Fibroblast of lung (primary cell): ENCODE data around the gene CUEDC1. TPM values are rescaled to one million over a fixed set of nuclear protein-coding genes. Genes with fewer than 3 reads are reported as not detected.

Experiments used
- DNase-seq, 2 donors: peaks; one replicate each; pipeline versions ENCODE4 v3.0.0 to v3.0.0-alpha.2; 2010; ENCODE audit warnings: low read depth in 2 of 2
- H2AFZ ChIP-seq: 2 replicates; pipeline ENCODE4 v1.5.1; 2012; ENCODE audit warnings: low read length, control low read depth, inconsistent platforms
- H3K27ac ChIP-seq: 2 replicates; pipeline ENCODE4 v1.5.1; 2011; ENCODE audit warnings: low read length, control low read depth; ENCODE audit not compliant: insufficient read depth
- H3K27me3 ChIP-seq: 2 replicates; pipeline ENCODE4 v1.5.1; 2011; ENCODE audit warnings: mild to moderate bottlenecking, low read length; ENCODE audit not compliant: control insufficient read depth, insufficient read depth
- H3K36me3 ChIP-seq: 2 replicates; pipeline ENCODE4 v1.5.1; 2011; ENCODE audit warnings: low read length; ENCODE audit not compliant: control insufficient read depth, insufficient read depth
- H3K4me1 ChIP-seq: 2 replicates; pipeline ENCODE4 v1.5.1; 2011; ENCODE audit warnings: low read length; ENCODE audit not compliant: control insufficient read depth, insufficient read depth; ENCODE audit errors: extremely low read depth
- H3K4me2 ChIP-seq: 2 replicates; pipeline ENCODE4 v1.5.1; 2011; ENCODE audit warnings: low read length, control low read depth; ENCODE audit not compliant: insufficient read depth; ENCODE audit errors: extremely low read depth
- H3K4me3 ChIP-seq, 4 experiments: fragments of 200-600 bp in 1 of 4; sonication (generic) in 1 of 4; replicated peaks in 1 of 4; 2 replicates each; pipeline ENCODE4 v1.5.1; 2011 to 2016; ENCODE audit warnings: low read length in 4 of 4, low read depth in 3 of 4, mild to moderate bottlenecking in 3 of 4, control low read depth in 2 of 4, inconsistent platforms in 1 of 4, mixed read lengths in 1 of 4; ENCODE audit not compliant: insufficient read depth in 1 of 4; ENCODE audit errors: control extremely low read depth in 1 of 4
- H3K79me2 ChIP-seq: 2 replicates; pipeline ENCODE4 v1.5.1; 2012; ENCODE audit warnings: mild to moderate bottlenecking, low read length, inconsistent platforms; ENCODE audit not compliant: control insufficient read depth, insufficient read depth
- H3K9ac ChIP-seq: 2 replicates; pipeline ENCODE4 v1.5.1; 2011; ENCODE audit warnings: mild to moderate bottlenecking, low read length, control low read depth; ENCODE audit not compliant: insufficient read depth
- H3K9me3 ChIP-seq: 2 replicates; pipeline ENCODE4 v1.5.1; 2012; ENCODE audit warnings: low read depth, low read length; ENCODE audit not compliant: control insufficient read depth, insufficient read depth
- H4K20me1 ChIP-seq: 2 replicates; pipeline ENCODE4 v1.5.1; 2011; ENCODE audit warnings: low read length; ENCODE audit not compliant: control insufficient read depth, insufficient read depth; ENCODE audit errors: extremely low read depth
- EZH2 ChIP-seq: IDR thresholded peaks from 2 replicates; pipeline ENCODE4 v1.5.1; 2012; ENCODE audit warnings: low read length, control low read depth, mild to moderate bottlenecking; ENCODE audit errors: missing control alignments
- polyA plus RNA-seq, 2 donors: library from polyadenylated mRNA; depleted of rRNA in 1 of 2; stranded (reverse) in 1 of 2; unstranded in 1 of 2; fragments of >200 nt; gene quantifications; 2 replicates each; pipeline ENCODE4 v1.2.1, GENCODE V29; 2011 to 2012; ENCODE audit warnings: missing spikeins in 1 of 2
- total RNA-seq: library from RNA; depleted of rRNA; stranded (reverse); fragments of >200 nt; gene quantifications from 2 replicates; pipeline ENCODE4 v1.2.1, GENCODE V29; 2014
- TF ChIP-seq, protein P1 (sequence below), 2 donors: IDR thresholded peaks in 1 of 2; conservative IDR thresholded peaks in 1 of 2; 1 replicate in 1 of 2; 2 replicates in 1 of 2; pipeline ENCODE4 v1.5.1; 2011 to 2012; ENCODE audit warnings: low read length in 2 of 2, control low read depth in 1 of 2, inconsistent platforms in 1 of 2, low read depth in 1 of 2, mild to moderate bottlenecking in 1 of 2

The CUEDC1 gene
- total and polyA plus RNA-seq, 2 donors (not counting 1 experiment from before 2014, with no cell fraction given) = 11.9 to 34.9 TPM

- H3K27ac ChIP-seq = peak overlapping the region; percentile 98
- H3K4me2 ChIP-seq = peak overlapping the region; percentile 69
- H3K36me3 ChIP-seq = peaks cover 2% of the 10 kb centered on the region
- TF ChIP-seq, protein P1, sequence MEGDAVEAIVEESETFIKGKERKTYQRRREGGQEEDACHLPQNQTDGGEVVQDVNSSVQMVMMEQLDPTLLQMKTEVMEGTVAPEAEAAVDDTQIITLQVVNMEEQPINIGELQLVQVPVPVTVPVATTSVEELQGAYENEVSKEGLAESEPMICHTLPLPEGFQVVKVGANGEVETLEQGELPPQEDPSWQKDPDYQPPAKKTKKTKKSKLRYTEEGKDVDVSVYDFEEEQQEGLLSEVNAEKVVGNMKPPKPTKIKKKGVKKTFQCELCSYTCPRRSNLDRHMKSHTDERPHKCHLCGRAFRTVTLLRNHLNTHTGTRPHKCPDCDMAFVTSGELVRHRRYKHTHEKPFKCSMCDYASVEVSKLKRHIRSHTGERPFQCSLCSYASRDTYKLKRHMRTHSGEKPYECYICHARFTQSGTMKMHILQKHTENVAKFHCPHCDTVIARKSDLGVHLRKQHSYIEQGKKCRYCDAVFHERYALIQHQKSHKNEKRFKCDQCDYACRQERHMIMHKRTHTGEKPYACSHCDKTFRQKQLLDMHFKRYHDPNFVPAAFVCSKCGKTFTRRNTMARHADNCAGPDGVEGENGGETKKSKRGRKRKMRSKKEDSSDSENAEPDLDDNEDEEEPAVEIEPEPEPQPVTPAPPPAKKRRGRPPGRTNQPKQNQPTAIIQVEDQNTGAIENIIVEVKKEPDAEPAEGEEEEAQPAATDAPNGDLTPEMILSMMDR (conservative IDR thresholded peaks at IDR 0.05 in 1 of 2, IDR thresholded peaks at IDR 0.05 in 1 of 2; ENCODE audit: low read depth in 1 of 2, low read length in 2 of 2) = no peak
- no peak for TF ChIP-seq EZH2
- no peak overlapping the region for H2AFZ ChIP-seq
- H3K9me3 ChIP-seq = no peaks in the 10 kb centered on the region
- H3K27me3 ChIP-seq = no peaks in the 10 kb centered on the region
- no peaks in the 10 kb centered on the region for H4K20me1 ChIP-seq
- peaks cover 29% of the 10 kb centered on the region for H3K4me1 ChIP-seq
- peak; percentile 61 to 68 for DNase-seq
- H3K79me2 ChIP-seq = peaks cover 52% of the 10 kb centered on the region
- peak overlapping the region in 1 of 4 experiments; percentile 22 for H3K4me3 ChIP-seq
- H3K9ac ChIP-seq = peak overlapping the region; percentile 72
Observed at GRCh38 chr17:57935833-57936807, 19.1 kb downstream of the CUEDC1 start.

GRCh38 chr17:57931488-57932137 is 23.6 kb downstream of the CUEDC1 start:
- Histone ChIP-seq H3K4me3 (no peak overlapping the region), H3K27ac (no peak overlapping the region), H3K4me2 (peak overlapping the region; percentile 3), H3K79me2 (peaks cover 31% of the 10 kb centered on the region), H3K9ac (no peak overlapping the region), H3K36me3 (peaks cover 2% of the 10 kb centered on the region), H4K20me1 (no peaks in the 10 kb centered on the region), H3K27me3 (no peaks in the 10 kb centered on the region), H3K4me1 (peaks cover 20% of the 10 kb centered on the region), H3K9me3 (no peaks in the 10 kb centered on the region), H2AFZ (no peak overlapping the region)
- DNase-seq = no peak
- TF ChIP-seq EZH2 = no peak
- TF ChIP-seq, protein P1 (conservative IDR thresholded peaks at IDR 0.05 in 1 of 2, IDR thresholded peaks at IDR 0.05 in 1 of 2; ENCODE audit: low read depth in 1 of 2, low read length in 2 of 2) = no peak

DNA sequence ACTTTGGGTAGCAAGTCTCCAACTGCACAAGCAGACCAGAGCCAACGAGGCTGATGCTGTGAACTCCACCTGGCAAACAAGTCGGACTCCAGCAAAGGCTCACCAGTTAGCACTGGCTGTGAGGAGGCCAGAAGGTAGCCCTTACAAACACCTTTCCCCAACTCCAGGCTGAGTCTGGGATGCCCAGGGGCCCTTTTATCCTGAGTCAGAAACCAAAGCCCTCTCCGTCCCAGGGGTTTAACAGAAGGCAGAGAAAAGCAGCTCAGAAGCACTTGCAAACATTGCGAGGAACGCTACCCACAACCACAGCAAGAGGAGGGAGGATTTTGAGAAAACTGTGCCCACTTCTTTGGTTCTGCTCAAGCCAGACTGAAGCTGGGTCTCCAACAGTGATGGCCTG is 25.0 kb downstream of the CUEDC1 start:
- DNase-seq = no peak
- H3K27me3 ChIP-seq = no peaks in the 10 kb centered on the region
- H3K4me2 ChIP-seq = no peak overlapping the region
- no peak overlapping the region for H3K4me3 ChIP-seq
- no peaks in the 10 kb centered on the region for H4K20me1 ChIP-seq
- H2AFZ ChIP-seq = no peak overlapping the region
- TF ChIP-seq EZH2 = no peak
- TF ChIP-seq, protein P1 (conservative IDR thresholded peaks at IDR 0.05 in 1 of 2, IDR thresholded peaks at IDR 0.05 in 1 of 2; ENCODE audit: low read depth in 1 of 2, low read length in 2 of 2) = no peak
- peaks cover 2% of the 10 kb centered on the region for H3K36me3 ChIP-seq
- H3K27ac ChIP-seq = no peak overlapping the region
- H3K4me1 ChIP-seq = peaks cover 6% of the 10 kb centered on the region
- no peak overlapping the region for H3K9ac ChIP-seq
- peaks cover 33% of the 10 kb centered on the region for H3K79me2 ChIP-seq
- H3K9me3 ChIP-seq = no peaks in the 10 kb centered on the region
